Endothelial cell of umbilical vein (primary cell): Measurements from ENCODE around the gene CDK18. TPM values are rescaled to one million over a fixed set of nuclear protein-coding genes. Genes with fewer than 3 reads are reported as not detected.

ENCODE experiments used
- BruUV-seq: library from RNA; stranded (reverse); fragments of 400-500 nt; replicated peaks from 2 replicates; lab custom pipeline; 2021; lab: Mats Ljungman, UMichigan
- CTCF ChIA-PET: fragments of 300-600, 350-600 bp; sonication (Branson Sonifier 250); formaldehyde crosslinking; loops from one replicate; lab custom pipeline; 2021; ENCODE audit warnings: antibody characterized with exemption, inconsistent platforms; lab: Charles Lee
- POLR2A ChIA-PET: fragments of 300-600, 350-600 bp; sonication (Branson Sonifier 250); formaldehyde crosslinking; loops from one replicate; lab custom pipeline; 2021; ENCODE audit warnings: antibody characterized with exemption, inconsistent platforms; lab: Charles Lee
- DNase-seq: peaks from one replicate; pipeline ENCODE4 v3.0.0-alpha.2; 2011; ENCODE audit warnings: low read depth, low spot score
- FAIRE-seq: peaks from 2 replicates; lab custom pipeline; 2011; peaks lifted over from hg19 to GRCh38; lab: Jason Lieb, UNC
- H2AFZ ChIP-seq: 2 replicates; pipeline ENCODE4 v1.6.0; 2012; ENCODE audit warnings: low read depth, low read length, control low read depth, inconsistent platforms
- H3K27ac ChIP-seq: 2 replicates; pipeline ENCODE4 v1.5.1; 2011; ENCODE audit warnings: low read depth, mild to moderate bottlenecking, control low read depth, low read length, moderate library complexity; ENCODE audit not compliant: insufficient read depth
- H3K27me3 ChIP-seq, 2 experiments: 2 replicates each; pipeline versions ENCODE4 v1.6.0 to v1.6.1; 2011; ENCODE audit warnings: low read length in 2 of 2, mixed read lengths in 1 of 2; ENCODE audit not compliant: control insufficient read depth in 2 of 2, insufficient read depth in 2 of 2
- H3K36me3 ChIP-seq, 2 experiments: 2 replicates in 1 of 2; 3 replicates in 1 of 2; pipeline ENCODE4 v1.5.1; 2011; ENCODE audit warnings: low read length in 2 of 2, mild to moderate bottlenecking in 1 of 2, moderate library complexity in 1 of 2; ENCODE audit not compliant: control insufficient read depth in 2 of 2, insufficient read depth in 2 of 2; ENCODE audit errors: extremely low read depth in 1 of 2
- H3K4me1 ChIP-seq: 3 replicates; pipeline ENCODE4 v1.5.1; 2011; ENCODE audit warnings: mild to moderate bottlenecking, low read length; ENCODE audit not compliant: control insufficient read depth, insufficient read depth; ENCODE audit errors: extremely low read depth
- H3K4me2 ChIP-seq: 2 replicates; pipeline ENCODE4 v1.6.1; 2011; ENCODE audit warnings: low read length, control low read depth, mixed read lengths; ENCODE audit not compliant: insufficient read depth
- H3K4me3 ChIP-seq, 3 experiments: fragments of 200-600 bp in 1 of 3; sonication (generic), shearing (Covaris generic) in 1 of 3; replicated peaks in 1 of 3; 2 replicates each; pipeline ENCODE4 v1.5.1; 2011 to 2016; ENCODE audit warnings: control low read depth in 3 of 3, low read length in 3 of 3, mild to moderate bottlenecking in 2 of 3, inconsistent platforms in 1 of 3, low read depth in 1 of 3, moderate library complexity in 1 of 3; ENCODE audit not compliant: insufficient read depth in 1 of 3
- H3K79me2 ChIP-seq: 2 replicates; pipeline ENCODE4 v1.6.0; 2012; ENCODE audit warnings: low read length, inconsistent platforms; ENCODE audit not compliant: control insufficient read depth, insufficient read depth
- H3K9ac ChIP-seq: replicated peaks from 2 replicates; pipeline ENCODE3; 2011; ENCODE audit warnings: low read length, control low read depth; ENCODE audit not compliant: insufficient read depth; ENCODE audit errors: extremely low read depth
- H3K9me1 ChIP-seq: replicated peaks from 3 replicates; pipeline ENCODE4 v1.6.0; 2011; ENCODE audit warnings: mild to moderate bottlenecking, low read length; ENCODE audit not compliant: control insufficient read depth, insufficient read depth; ENCODE audit errors: extremely low read depth
- H3K9me3 ChIP-seq: replicated peaks from 2 replicates; pipeline ENCODE4 v1.5.1; 2012; ENCODE audit warnings: low read length, inconsistent platforms; ENCODE audit not compliant: control insufficient read depth, insufficient read depth
- H4K20me1 ChIP-seq: replicated peaks from 2 replicates; pipeline ENCODE3; 2011; ENCODE audit warnings: mild to moderate bottlenecking, low read length; ENCODE audit not compliant: control insufficient read depth, insufficient read depth; ENCODE audit errors: extremely low read depth
- CTCF ChIP-seq, 2 donors: IDR thresholded peaks; 1 replicate in 1 of 2; 2 replicates in 1 of 2; pipeline ENCODE4 v1.5.1; 2011; ENCODE audit warnings: low read length in 2 of 2, mild to moderate bottlenecking in 2 of 2, moderate library complexity in 2 of 2, control low read depth in 1 of 2, inconsistent platforms in 1 of 2, low read depth in 1 of 2; ENCODE audit not compliant: insufficient read depth in 1 of 2; ENCODE audit errors: extremely low read depth in 1 of 2
- EZH2 ChIP-seq: IDR thresholded peaks from 2 replicates; pipeline ENCODE4 v1.6.1; 2012; ENCODE audit warnings: borderline replicate concordance, low read depth, mild to moderate bottlenecking, moderate library complexity, low read length, inconsistent platforms; ENCODE audit not compliant: severe bottlenecking
- FOS ChIP-seq: IDR thresholded peaks from 2 replicates; pipeline ENCODE4 v1.6.1; 2011; ENCODE audit warnings: mild to moderate bottlenecking, low read length, moderate library complexity, borderline replicate concordance; ENCODE audit not compliant: insufficient read depth
- GATA2 ChIP-seq: IDR thresholded peaks from 2 replicates; pipeline ENCODE4 v1.7.0; 2011; ENCODE audit warnings: low read depth, mild to moderate bottlenecking, moderate library complexity, mixed read lengths, low read length; ENCODE audit not compliant: insufficient read length, insufficient read depth
- JUN ChIP-seq: IDR thresholded peaks from 2 replicates; pipeline ENCODE4 v1.6.1; 2011; ENCODE audit warnings: borderline replicate concordance, low read depth; ENCODE audit not compliant: insufficient read length, insufficient read depth
- MAX ChIP-seq: IDR thresholded peaks from 2 replicates; pipeline ENCODE4 v1.6.1; 2011; ENCODE audit not compliant: insufficient read depth, insufficient read length
- MYC ChIP-seq: IDR thresholded peaks from one replicate; pipeline ENCODE4 v1.6.1; 2011; ENCODE audit warnings: mild to moderate bottlenecking, low read depth, low read length
- POLR2A ChIP-seq: IDR thresholded peaks from 2 replicates; pipeline ENCODE4 v1.6.1; 2012; ENCODE audit warnings: low read depth, mild to moderate bottlenecking, control low read depth, low read length
- POLR2AphosphoS5 ChIP-seq: IDR thresholded peaks from 2 replicates; pipeline ENCODE4 v1.6.1; 2012; ENCODE audit warnings: low read depth, mild to moderate bottlenecking, control low read depth, low read length, moderate library complexity; ENCODE audit not compliant: insufficient read depth
- dilution Hi-C: fragments of 300-500 bp; cut with MboI; formaldehyde crosslinking; loops from one replicate; pipeline ENCODE4 v1.15.0; 2019; ENCODE audit warnings: low sequenced_read_pairs; ENCODE audit not compliant: extremely low pct_ligation_motif_present
- intact Hi-C: fragments of 100-400 bp; cut with micrococcal nuclease; formaldehyde crosslinking; loops from one replicate; pipeline ENCODE4 v1.10.0; 2022
- polyA plus RNA-seq, 4 experiments: library from polyadenylated mRNA; depleted of rRNA in 3 of 4; stranded (reverse) in 3 of 4; unstranded in 1 of 4; fragments of >200 nt; gene quantifications; 2 replicates each; pipeline versions ENCODE4 v1.2.1 to v1.2.3, GENCODE V29; 2011 to 2012; ENCODE audit warnings: missing spikeins in 1 of 4
- total RNA-seq: library from RNA; stranded (reverse); gene quantifications from 2 replicates; pipeline ENCODE4 v1.2.3, GENCODE V29; 2021

Gene CDK18
- total and polyA plus RNA-seq, 2 donors (not counting 3 experiments of a cell fraction or from before 2014, with no cell fraction given) = 0.17 to 1.2 TPM

- Histone ChIP-seq H3K9me3 (no peaks in the 10 kb centered on the region), H3K4me2 (no peak overlapping the region), H3K79me2 (no peaks in the 10 kb centered on the region), H3K9ac (no peak overlapping the region), H3K36me3 (no peaks in the 10 kb centered on the region), H4K20me1 (no peaks in the 10 kb centered on the region), H3K4me3 (no peak overlapping the region), H3K27ac (no peak overlapping the region), H3K9me1 (no peaks in the 10 kb centered on the region), H2AFZ (no peak overlapping the region), H3K27me3 (peaks cover 8 to 14% of the 10 kb centered on the region in 2 experiments), H3K4me1 (no peaks in the 10 kb centered on the region)
- no peak for DNase-seq
- TF ChIP-seq POLR2A (no peak), CTCF (IDR thresholded peaks at IDR 0.05; ENCODE audit: extremely low read depth in 1 of 2, insufficient read depth in 1 of 2, low read depth in 1 of 2, low read length in 2 of 2) (no peak), POLR2AphosphoS5 (no peak), GATA2 (no peak), JUN (no peak), MYC (no peak), EZH2 (no peak), MAX (no peak), FOS (no peak)
- dilution Hi-C loops = no loop called here
- FAIRE-seq = no peak
- ChIA-PET POLR2A (no interaction called here), CTCF (interaction anchor here (0.7 to 1.5 kb wide), 6 partner anchors 9 to 113 kb away, joined by 3 to 9 read pairs (median 4); no protein-coding TSS in a partner anchor)
- no TSS peak for BruUV-seq
- intact Hi-C loops = no loop called here
Measured at GRCh38 chr1:205466595-205467220, 37.8 kb upstream of the CDK18 start.
